Panc1 (cell line): ENCODE results near the gene PAGE2.

ENCODE experiments used
- POLR2AphosphoS5 ChIP-seq: IDR thresholded peaks from 2 replicates; pipeline ENCODE4 v1.6.1; 2012; ENCODE audit warnings: mild to moderate bottlenecking, low read depth, low read length, moderate library complexity
- TF ChIP-seq, protein P1 (sequence below): fragments of 450-650 bp; IDR thresholded peaks from 2 replicates; pipeline ENCODE4 v1.5.1; 2017; ENCODE audit warnings: mild to moderate bottlenecking

DNA sequence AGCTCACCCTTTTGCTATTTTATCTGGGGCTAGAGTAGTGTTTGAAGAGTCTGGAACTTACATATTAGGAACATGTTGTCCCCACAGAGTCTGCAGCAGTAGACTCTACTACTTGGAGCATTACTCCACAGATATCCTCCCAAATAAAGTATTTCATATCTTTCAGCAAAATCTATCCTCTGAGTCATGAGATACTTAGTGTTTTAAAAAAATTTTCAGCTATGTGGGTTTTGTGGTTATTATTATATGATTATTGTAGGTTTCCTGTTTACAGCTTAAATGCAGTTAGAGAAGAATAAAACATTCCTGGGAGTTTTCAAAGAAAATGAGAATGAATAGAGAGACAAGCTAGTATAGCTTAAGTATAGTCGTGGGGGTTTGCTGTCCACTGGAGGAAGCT is 30.9 kb downstream of the PAGE2 start:
- TF ChIP-seq, protein P1, sequence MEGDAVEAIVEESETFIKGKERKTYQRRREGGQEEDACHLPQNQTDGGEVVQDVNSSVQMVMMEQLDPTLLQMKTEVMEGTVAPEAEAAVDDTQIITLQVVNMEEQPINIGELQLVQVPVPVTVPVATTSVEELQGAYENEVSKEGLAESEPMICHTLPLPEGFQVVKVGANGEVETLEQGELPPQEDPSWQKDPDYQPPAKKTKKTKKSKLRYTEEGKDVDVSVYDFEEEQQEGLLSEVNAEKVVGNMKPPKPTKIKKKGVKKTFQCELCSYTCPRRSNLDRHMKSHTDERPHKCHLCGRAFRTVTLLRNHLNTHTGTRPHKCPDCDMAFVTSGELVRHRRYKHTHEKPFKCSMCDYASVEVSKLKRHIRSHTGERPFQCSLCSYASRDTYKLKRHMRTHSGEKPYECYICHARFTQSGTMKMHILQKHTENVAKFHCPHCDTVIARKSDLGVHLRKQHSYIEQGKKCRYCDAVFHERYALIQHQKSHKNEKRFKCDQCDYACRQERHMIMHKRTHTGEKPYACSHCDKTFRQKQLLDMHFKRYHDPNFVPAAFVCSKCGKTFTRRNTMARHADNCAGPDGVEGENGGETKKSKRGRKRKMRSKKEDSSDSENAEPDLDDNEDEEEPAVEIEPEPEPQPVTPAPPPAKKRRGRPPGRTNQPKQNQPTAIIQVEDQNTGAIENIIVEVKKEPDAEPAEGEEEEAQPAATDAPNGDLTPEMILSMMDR = no peak
- TF ChIP-seq POLR2AphosphoS5 = no peak
